Right lobe of liver (tissue), 4 donors: ENCODE measurements around the gene ANTXR1.

Experiments
- CTCF ChIP-seq, 4 donors: fragments of 200-600 bp in 3 of 4; fragments of 450-650 bp in 1 of 4; IDR thresholded peaks; one replicate each; pipeline versions ENCODE4 v1.5.1 to v1.8.0; 2016 to 2022; ENCODE audit warnings: antibody characterized with exemption in 4 of 4, mild to moderate bottlenecking in 2 of 4
- POLR2A ChIP-seq: fragments of 450-650 bp; IDR thresholded peaks from one replicate; pipeline ENCODE4 v1.6.1; 2017; ENCODE audit warnings: antibody characterized with exemption, mild to moderate bottlenecking
- donor health status: DM: no; HTN: no; CAD: no.
- donor health status: DM: no; HTN: no; CAD: no.
- donor health status: DM: no; HTN: yes; CAD: no.

- TF ChIP-seq CTCF (IDR thresholded peaks at IDR 0.05) (no peak), POLR2A (no peak)
Measured at GRCh38 chr2:69298261-69298660, 285.3 kb downstream of the ANTXR1 start.
